PFSK-1 (cell line): ENCODE data around the gene OR7G1.

Experiments used
- FOXP2 ChIP-seq: optimal IDR thresholded peaks from 2 replicates; pipeline ENCODE3; 2011; ENCODE audit warnings: borderline replicate concordance, control low read depth, inconsistent platforms; ENCODE audit not compliant: insufficient read depth; ENCODE audit errors: extremely low read length, extremely low read depth
- POLR2AphosphoS5 ChIP-seq: IDR thresholded peaks from 2 replicates; pipeline ENCODE4 v1.6.1; 2012; ENCODE audit warnings: low read depth, mild to moderate bottlenecking, control low read depth, low read length, moderate library complexity
- SIN3A ChIP-seq: IDR thresholded peaks from 2 replicates; pipeline ENCODE4 v1.6.1; 2012; ENCODE audit warnings: mild to moderate bottlenecking, low read length, moderate library complexity, borderline replicate concordance; ENCODE audit not compliant: insufficient read depth
- TAF1 ChIP-seq: IDR thresholded peaks from 2 replicates; pipeline ENCODE4 v1.6.1; 2012; ENCODE audit warnings: low read length, control low read depth, borderline replicate concordance; ENCODE audit not compliant: insufficient read depth
- TF ChIP-seq, protein P1 (sequence below), 2 experiments: IDR thresholded peaks; 2 replicates each; pipeline versions ENCODE4 v1.6.1 to v1.8.0; 2011 to 2012; ENCODE audit warnings: low read depth in 2 of 2, low read length in 2 of 2, control low read depth in 1 of 2, inconsistent platforms in 1 of 2, mild to moderate bottlenecking in 1 of 2, moderate library complexity in 1 of 2; ENCODE audit not compliant: insufficient read depth in 1 of 2

DNA sequence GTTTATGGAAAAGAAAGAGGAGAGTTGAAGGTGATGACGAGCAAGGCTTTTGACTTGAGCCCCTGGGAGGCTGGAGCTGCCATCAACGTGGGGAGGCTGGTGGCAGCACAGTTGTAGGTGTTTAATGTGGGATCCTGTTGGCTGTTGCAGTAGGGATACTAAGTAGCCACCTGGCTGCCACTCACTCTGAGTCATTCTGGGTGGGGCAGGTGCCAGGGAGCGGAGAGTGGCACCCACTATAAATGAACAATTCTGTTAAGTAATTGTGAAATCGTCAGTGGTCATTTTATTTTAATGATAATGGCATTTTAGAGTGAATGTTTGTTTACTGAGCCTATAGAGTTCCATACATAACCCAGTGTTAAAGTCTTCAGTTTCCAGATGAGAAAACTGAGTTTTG is 34.4 kb upstream of the OR7G1 start:
- TF ChIP-seq TAF1 (no peak), SIN3A (no peak), POLR2AphosphoS5 (no peak), FOXP2 (no peak)
- TF ChIP-seq, protein P1, sequence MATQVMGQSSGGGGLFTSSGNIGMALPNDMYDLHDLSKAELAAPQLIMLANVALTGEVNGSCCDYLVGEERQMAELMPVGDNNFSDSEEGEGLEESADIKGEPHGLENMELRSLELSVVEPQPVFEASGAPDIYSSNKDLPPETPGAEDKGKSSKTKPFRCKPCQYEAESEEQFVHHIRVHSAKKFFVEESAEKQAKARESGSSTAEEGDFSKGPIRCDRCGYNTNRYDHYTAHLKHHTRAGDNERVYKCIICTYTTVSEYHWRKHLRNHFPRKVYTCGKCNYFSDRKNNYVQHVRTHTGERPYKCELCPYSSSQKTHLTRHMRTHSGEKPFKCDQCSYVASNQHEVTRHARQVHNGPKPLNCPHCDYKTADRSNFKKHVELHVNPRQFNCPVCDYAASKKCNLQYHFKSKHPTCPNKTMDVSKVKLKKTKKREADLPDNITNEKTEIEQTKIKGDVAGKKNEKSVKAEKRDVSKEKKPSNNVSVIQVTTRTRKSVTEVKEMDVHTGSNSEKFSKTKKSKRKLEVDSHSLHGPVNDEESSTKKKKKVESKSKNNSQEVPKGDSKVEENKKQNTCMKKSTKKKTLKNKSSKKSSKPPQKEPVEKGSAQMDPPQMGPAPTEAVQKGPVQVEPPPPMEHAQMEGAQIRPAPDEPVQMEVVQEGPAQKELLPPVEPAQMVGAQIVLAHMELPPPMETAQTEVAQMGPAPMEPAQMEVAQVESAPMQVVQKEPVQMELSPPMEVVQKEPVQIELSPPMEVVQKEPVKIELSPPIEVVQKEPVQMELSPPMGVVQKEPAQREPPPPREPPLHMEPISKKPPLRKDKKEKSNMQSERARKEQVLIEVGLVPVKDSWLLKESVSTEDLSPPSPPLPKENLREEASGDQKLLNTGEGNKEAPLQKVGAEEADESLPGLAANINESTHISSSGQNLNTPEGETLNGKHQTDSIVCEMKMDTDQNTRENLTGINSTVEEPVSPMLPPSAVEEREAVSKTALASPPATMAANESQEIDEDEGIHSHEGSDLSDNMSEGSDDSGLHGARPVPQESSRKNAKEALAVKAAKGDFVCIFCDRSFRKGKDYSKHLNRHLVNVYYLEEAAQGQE (IDR thresholded peaks at IDR 0.05; ENCODE audit: insufficient read depth in 1 of 2, low read depth in 2 of 2, low read length in 2 of 2), result no peak
